Stimulated activated CD8-positive, alpha-beta memory T cell treated with anti-CD3 and anti-CD28 coated beads, Interleukin-7, amount 100 ng/mL, for 4 hours (primary cell): ENCODE measurements around the gene RNF222.

ENCODE experiments used
- DNase-seq, 2 donors: peaks; one replicate each; pipeline ENCODE4 v3.0.0-alpha.2; 2020; ENCODE audit warnings: low read depth in 2 of 2

The RNF222 gene

DNA sequence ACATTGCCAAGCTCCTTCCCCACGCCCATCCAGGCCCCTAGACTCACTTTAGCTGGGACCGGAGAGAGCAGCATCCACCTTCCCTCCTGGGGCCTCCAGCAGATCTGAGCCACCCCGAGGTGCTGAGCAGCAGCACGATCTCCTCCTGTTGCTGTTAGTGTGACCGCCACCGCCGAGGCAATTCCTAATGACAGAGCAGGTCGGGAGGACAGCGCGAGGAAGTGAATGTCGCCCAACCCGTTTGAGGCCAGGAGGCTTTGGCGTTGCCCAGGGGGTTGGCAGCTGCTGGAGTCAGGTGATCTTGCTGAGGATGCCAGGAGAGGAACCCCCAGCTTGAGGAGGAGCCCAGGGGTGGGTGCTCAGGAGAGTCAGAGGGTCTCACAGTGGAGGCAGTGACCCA lies at the start of gene RNF222:
RNF222 (minus strand) TSS at position 192 of the 400 bp plus-strand sequence. CDS start 4,366 bp downstream, outside the sequence.
- no peak for DNase-seq

DNA sequence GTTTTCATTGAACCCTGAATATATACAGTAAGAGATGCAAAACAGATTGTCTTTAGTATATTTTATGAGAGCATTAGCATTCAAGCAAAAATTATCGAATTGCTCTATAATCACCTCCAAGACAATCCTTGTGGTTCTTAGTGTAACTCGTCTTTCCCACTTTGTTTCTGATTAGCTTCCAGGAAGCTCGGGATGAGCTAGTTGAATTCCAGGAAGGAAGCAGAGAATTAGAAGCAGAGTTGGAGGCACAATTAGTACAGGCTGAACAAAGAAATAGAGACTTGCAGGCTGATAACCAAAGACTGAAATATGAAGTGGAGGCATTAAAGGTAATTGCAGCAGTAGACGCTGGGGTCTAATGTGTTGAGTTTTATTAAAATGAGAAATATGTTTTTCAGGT lies 47.9 kb upstream of the RNF222 start:
- DNase-seq = no peak

GRCh38 chr17:8444494-8444893 lies 46.9 kb upstream of the RNF222 start:
- DNase-seq = no peak

GRCh38 chr17:8443756-8444155 lies 46.1 kb upstream of the RNF222 start:
- no peak for DNase-seq

- no peak for DNase-seq
Observed at GRCh38 chr17:8442310-8442709, 44.7 kb upstream of the RNF222 start.

- DNase-seq = no peak
Observed at GRCh38 chr17:8441690-8442089, 44.1 kb upstream of the RNF222 start.

- no peak for DNase-seq
Observed at GRCh38 chr17:8439681-8440080, 42.1 kb upstream of the RNF222 start.

DNA sequence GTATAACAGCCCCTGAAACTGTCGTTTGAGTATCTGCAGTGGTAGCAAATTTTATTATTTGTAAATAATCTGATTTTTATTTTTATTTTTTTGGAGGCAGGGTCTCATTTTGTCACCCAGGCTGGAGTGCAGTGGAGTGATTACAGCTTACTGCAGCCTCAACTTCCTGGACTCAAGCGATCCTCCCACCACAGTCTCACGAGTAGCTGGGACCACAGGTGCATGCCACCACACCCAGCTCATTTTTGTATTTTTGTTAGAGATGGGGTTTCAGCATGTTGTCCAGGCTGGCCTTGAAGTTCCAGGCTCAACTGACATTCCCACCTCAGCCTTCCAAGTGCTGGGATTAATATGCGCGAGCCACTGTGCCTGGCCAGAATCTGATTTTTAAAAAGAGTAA lies 40.8 kb upstream of the RNF222 start:
- DNase-seq = no peak

DNA sequence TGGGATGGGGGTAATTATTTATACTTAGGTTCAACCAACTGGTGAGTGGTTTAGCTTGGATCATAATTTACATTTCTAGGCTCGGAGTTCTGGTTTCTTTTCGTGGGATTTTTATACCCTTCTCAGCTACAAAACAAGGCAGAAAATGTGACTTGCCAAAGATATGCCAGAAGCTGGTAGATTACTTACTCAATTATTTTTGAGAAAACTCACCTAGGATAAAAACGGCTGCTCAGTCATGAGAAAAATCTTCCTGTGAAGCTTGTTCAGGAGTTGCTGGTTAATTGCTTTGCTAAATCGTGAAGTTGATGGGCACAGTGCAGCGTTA lies 39.2 kb upstream of the RNF222 start:
- DNase-seq = no peak

- peak; percentile 13 to 60 for DNase-seq
Observed at GRCh38 chr17:8436169-8436843, 38.7 kb upstream of the RNF222 start.

DNA sequence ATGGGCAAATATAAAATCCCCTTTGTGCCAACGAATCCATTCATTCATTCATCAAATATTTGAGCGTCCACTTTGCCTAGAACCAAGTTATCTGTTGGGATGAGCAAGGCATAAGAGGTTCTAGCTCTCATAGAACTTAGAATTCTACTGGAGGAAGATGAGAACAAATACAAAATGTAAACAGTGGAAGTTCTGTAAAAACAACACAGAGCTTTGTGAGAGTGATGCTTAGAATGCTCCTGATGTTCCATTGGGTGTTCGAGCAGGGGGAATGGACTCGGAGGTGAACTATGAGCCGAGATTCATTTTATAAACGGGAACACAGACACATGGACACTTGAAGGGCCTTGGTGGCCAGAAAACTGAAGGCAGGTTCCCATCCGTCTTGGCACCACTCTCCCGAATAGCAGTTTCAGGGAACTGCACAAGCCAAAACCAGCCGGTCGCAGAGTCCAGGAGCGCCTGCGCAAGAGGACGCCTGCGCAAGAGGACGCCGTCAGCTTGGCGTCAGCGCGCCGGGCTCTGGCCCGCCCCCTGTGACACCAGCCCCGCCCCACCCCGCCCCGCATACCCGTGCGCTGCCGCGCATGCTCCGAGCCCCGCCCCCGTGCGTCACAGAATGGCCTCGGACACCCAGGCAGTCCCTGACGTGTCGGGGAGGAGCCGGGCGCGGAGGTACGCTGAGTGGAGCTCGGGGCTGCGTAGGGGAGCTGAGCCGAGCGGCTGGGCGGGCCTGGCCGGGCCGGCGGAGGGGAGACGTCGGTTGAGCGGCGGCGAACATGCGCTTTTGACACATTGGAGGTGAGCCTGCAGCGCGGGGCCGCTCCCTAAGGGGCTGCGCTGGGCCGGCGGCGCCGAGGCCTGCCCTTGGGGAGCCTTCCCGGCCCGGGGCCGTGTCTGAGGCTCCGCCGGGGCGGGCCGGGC lies 37.9 kb upstream of the RNF222 start, which contains the start of gene NDEL1:
NDEL1 (plus strand) TSS at position 640 of the 924 bp plus-strand sequence. CDS start 8,388 bp downstream, outside the sequence.
- peak; percentile 97 to 99 for DNase-seq

GRCh38 chr17:8430966-8431365 lies 33.3 kb upstream of the RNF222 start:
- DNase-seq = no peak

GRCh38 chr17:8426802-8427201 lies 29.2 kb upstream of the RNF222 start:
- DNase-seq = no peak

- no peak for DNase-seq
Observed at GRCh38 chr17:8426094-8426720, 28.6 kb upstream of the RNF222 start.

DNA sequence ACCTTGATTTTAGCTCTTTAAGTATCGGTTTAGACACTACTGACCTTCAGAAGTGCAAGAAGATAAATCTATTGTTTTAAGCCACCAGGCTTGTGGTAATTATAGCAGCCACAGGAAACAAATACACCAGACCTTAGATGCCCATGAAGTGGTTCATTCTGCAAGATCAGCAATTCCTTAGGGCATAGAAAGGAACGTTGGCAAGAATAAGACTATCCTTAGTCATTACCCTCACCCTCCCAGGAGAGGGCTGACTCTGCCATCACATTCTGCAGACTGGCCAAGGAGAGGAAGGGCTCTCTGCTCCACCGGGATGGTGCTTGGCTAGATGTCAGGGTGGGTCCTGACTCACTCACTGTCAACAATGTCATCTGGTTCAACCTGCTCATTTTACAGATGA lies 23.9 kb upstream of the RNF222 start:
- no peak for DNase-seq

GRCh38 chr17:8420041-8420934 lies 22.7 kb upstream of the RNF222 start:
- DNase-seq = no peak

GRCh38 chr17:8419305-8419704 lies 21.7 kb upstream of the RNF222 start:
- no peak for DNase-seq

DNA sequence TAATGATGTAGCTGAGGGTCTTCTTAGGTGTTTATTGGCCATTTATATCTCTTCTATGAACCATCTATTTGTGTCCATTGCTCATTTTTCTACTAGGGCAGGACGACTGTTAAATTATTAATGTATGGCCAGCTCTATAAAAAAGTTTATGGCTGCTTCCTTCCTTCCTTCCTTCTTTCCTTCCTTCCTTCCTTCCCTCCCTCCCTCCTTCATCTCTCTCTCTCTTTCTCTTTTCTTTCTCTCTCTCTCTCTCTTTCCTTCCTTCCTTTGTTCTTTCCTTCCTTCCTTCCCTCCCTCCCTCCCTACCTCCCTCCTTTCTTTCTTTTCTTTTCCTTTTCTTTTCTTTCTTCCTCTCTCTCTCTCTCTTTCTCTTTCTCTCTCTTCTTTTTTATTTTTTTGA lies 20.8 kb upstream of the RNF222 start:
- DNase-seq = no peak

- no peak for DNase-seq
Observed at GRCh38 chr17:8417806-8418205, 20.2 kb upstream of the RNF222 start.

GRCh38 chr17:8413938-8414337 lies 16.3 kb upstream of the RNF222 start:
- DNase-seq = no peak

DNA sequence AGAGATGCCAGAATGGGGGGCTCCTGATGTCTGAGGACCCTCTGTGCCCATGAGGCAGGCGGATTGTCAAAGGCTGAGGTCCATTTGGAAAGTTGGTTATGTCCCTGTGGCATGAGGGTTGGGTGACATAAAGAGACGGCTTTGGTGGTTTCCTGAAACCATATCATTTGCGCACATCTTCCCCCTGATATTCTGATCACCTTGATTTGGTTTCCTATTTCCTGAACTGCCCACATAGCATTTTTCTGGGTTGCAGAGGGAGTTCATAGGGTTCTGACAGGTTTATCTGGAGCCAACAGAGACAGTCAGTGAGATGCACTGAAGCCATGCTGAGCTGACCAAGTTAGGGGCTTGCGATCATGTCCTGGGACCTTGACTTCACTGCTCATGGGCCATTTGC lies 15.7 kb upstream of the RNF222 start:
- no peak for DNase-seq

GRCh38 chr17:8412089-8412488 lies 14.5 kb upstream of the RNF222 start:
- no peak for DNase-seq
